ENCODE data around the gene SAMD1.
A peak's percentile ranks its signal among the peaks of the same experiment; 100 is the strongest.

SAMD1 gene

GRCh38 chr19:14112051-14112808 lies 21.7 kb upstream of the SAMD1 start:
- no peaks in the 10 kb centered on the region for H3K27me3 Mint-ChIP-seq (ENCODE audit: low read depth)
- peak overlapping the region; percentile 58 to 76 (median 69) for H3K4me3 Mint-ChIP-seq
- H3K4me1 Mint-ChIP-seq, result peaks cover 46% of the 10 kb centered on the region
- peaks cover 7% of the 10 kb centered on the region for H3K36me3 Mint-ChIP-seq (ENCODE audit: low read depth)
- H3K9me3 Mint-ChIP-seq, result no peaks in the 10 kb centered on the region
- no peak for TF ChIP-seq CTCF (IDR thresholded peaks at IDR 0.05; ENCODE audit: unreplicated experiment in 3 of 3)
- H3K27ac Mint-ChIP-seq, result peak overlapping the region; percentile 92 to 96 (median 94)

GRCh38 chr19:14111486-14111885 lies 20.9 kb upstream of the SAMD1 start:
- Mint-ChIP-seq H3K4me1 (peaks cover 46% of the 10 kb centered on the region), H3K9me3 (no peaks in the 10 kb centered on the region), H3K4me3 (no peak overlapping the region), H3K27me3 (ENCODE audit: low read depth) (no peaks in the 10 kb centered on the region), H3K36me3 (ENCODE audit: low read depth) (peaks cover 11% of the 10 kb centered on the region), H3K27ac (peak overlapping the region in 2 of 3 experiments; percentile 33 to 62)
- no peak for TF ChIP-seq CTCF (IDR thresholded peaks at IDR 0.05; ENCODE audit: unreplicated experiment in 3 of 3)

- Mint-ChIP-seq H3K4me3 (peak overlapping the region in 1 of 3 experiments; percentile 24), H3K27me3 (ENCODE audit: low read depth) (no peaks in the 10 kb centered on the region)
These were observed 20.1 kb upstream of the SAMD1 start for GRCh38 chr19:14110650-14111049.

DNA sequence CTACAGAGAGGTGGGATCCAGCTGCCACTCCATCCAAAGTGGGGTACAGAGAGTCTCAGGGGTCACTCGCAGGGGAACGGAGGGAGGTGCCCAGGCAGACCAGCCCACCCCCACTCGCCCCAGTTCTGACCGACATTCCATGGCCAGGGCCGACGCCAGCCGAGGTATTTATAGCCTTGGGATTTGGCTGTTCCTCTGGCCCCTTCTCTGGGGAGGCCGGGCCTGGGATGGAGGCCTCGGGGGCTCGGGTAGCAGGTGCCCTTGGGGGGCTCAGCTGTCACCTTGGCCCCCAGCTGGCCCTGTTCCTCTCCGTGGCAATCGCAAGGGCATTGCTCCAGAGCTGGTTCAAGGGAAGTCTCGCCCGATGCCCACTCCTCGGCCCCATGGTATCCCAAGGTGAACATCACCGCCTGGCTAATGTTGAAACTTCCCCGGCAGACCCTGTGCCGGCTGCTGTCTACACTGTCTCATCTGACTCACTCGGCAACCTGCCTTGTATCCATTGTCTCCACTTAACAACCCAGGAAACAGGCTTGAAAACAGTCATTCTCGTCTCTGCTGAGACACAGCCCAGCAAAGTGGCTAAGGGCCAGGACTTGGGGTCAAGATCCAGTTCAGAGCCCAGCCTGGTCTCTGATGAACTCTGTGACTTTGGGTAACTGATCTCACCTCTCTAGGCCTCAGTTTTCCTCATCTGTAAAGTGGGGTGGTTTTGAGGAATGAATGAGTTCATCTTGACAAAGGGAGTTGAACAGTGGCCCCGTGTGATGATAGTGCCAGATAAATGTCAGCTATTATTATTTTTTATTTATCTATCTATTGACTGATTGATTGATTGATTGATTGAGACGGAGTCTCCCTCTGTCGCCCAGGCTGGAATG lies 17.3 kb upstream of the SAMD1 start:
- Mint-ChIP-seq H3K4me3 (no peak overlapping the region), H3K9me3 (no peaks in the 10 kb centered on the region), H3K4me1 (peaks cover 15% of the 10 kb centered on the region), H3K27me3 (ENCODE audit: low read depth) (no peaks in the 10 kb centered on the region), H3K27ac (peak overlapping the region in 1 of 3 experiments; percentile 40), H3K36me3 (ENCODE audit: low read depth) (peaks cover 29% of the 10 kb centered on the region)
- no peak for TF ChIP-seq CTCF (IDR thresholded peaks at IDR 0.05; ENCODE audit: unreplicated experiment in 3 of 3)

More at GRCh38 chr19:14110650-14111049, 20.1 kb upstream of the SAMD1 start:
- no peak for TF ChIP-seq CTCF (IDR thresholded peaks at IDR 0.05; ENCODE audit: unreplicated experiment in 3 of 3)
- Mint-ChIP-seq H3K27ac (peak overlapping the region in 2 of 3 experiments; percentile 62 to 84), H3K36me3 (ENCODE audit: low read depth) (peaks cover 19% of the 10 kb centered on the region), H3K4me1 (peaks cover 38% of the 10 kb centered on the region), H3K9me3 (no peaks in the 10 kb centered on the region)

DNA sequence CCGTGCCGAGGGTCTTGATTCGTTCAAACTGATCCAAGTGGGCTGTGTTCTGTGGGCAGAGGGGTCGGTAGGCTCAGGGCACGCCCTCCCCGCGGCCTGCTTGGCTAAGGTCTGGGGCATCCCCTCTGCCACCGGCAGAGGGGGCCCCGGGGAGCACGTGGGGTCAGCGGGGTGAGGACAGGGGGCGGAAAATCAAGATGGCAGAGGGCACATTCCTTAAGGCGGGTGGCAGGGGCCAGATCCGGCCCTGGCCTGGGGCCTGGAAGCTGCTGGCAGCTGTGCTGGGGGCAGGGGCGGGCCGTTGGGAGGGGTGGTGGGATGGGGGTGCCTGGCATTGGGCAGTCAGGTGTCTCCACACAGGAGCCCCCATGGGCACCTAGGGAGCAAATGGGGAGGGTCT lies 16.3 kb upstream of the SAMD1 start:
- Mint-ChIP-seq H3K27me3 (ENCODE audit: low read depth) (no peaks in the 10 kb centered on the region), H3K36me3 (ENCODE audit: low read depth) (peaks cover 33% of the 10 kb centered on the region), H3K9me3 (no peaks in the 10 kb centered on the region), H3K27ac (no peak overlapping the region), H3K4me3 (no peak overlapping the region), H3K4me1 (peaks cover 12% of the 10 kb centered on the region)
- TF ChIP-seq CTCF (IDR thresholded peaks at IDR 0.05; ENCODE audit: unreplicated experiment in 3 of 3), result no peak
